GM11168 (cell line): ENCODE measurements around the gene ALG2.
"Not testable (repeated sequence)": the region's sequence is repeated elsewhere in the genome, so short reads cannot be mapped to it uniquely, and the experiment has no call there.

Experiments used
- in situ Hi-C: fragments of 300-500 bp; cut with MboI; formaldehyde crosslinking; loops from one replicate; pipeline ENCODE4 v1.12.0; 2022; ENCODE audit warnings: low sequenced_read_pairs; ENCODE audit not compliant: unreplicated experiment

The ALG2 gene

GRCh38 chr9:99238331-99238730 is 16.6 kb upstream of the ALG2 start:
- in situ Hi-C loops, result no loop called here

GRCh38 chr9:99237849-99238248 is 16.1 kb upstream of the ALG2 start:
- in situ Hi-C loops, result not testable (repeated sequence)

- in situ Hi-C loops, result no loop called here
These were observed 15.6 kb upstream of the ALG2 start for GRCh38 chr9:99237356-99237755.

- in situ Hi-C loops, result no loop called here
These were observed 14.3 kb upstream of the ALG2 start for GRCh38 chr9:99235926-99236634.

- in situ Hi-C loops, result no loop called here
These were observed 13.3 kb upstream of the ALG2 start for GRCh38 chr9:99235069-99235468.

- in situ Hi-C loops, result no loop called here
These were observed 12.9 kb upstream of the ALG2 start for GRCh38 chr9:99234618-99235017.

- in situ Hi-C loops, result no loop called here
These were observed 10.0 kb upstream of the ALG2 start for GRCh38 chr9:99231711-99232110.

- in situ Hi-C loops, result no loop called here
These were observed 8.5 kb upstream of the ALG2 start for GRCh38 chr9:99230206-99230605.

GRCh38 chr9:99226054-99226453 is 4.3 kb upstream of the ALG2 start:
- in situ Hi-C loops, result no loop called here

- in situ Hi-C loops, result no loop called here
These were observed 2.7 kb upstream of the ALG2 start for GRCh38 chr9:99224445-99224844.

GRCh38 chr9:99222416-99223270 is 901 bp upstream of the ALG2 start:
- in situ Hi-C loops, result no loop called here

- in situ Hi-C loops, result no loop called here
These were observed 499 bp downstream of the ALG2 start for GRCh38 chr9:99221266-99221620.

GRCh38 chr9:99220011-99220410 is 1.7 kb downstream of the ALG2 start:
- in situ Hi-C loops, result no loop called here

GRCh38 chr9:99216073-99216472 is 5.7 kb downstream of the ALG2 start:
- in situ Hi-C loops, result no loop called here

GRCh38 chr9:99213197-99213596 is 8.5 kb downstream of the ALG2 start:
- in situ Hi-C loops, result no loop called here

- in situ Hi-C loops, result no loop called here
These were observed 10.0 kb downstream of the ALG2 start for GRCh38 chr9:99211746-99212145.

- in situ Hi-C loops, result no loop called here
These were observed 11.2 kb downstream of the ALG2 start for GRCh38 chr9:99210572-99210971.

GRCh38 chr9:99201603-99202002 is 20.1 kb downstream of the ALG2 start:
- in situ Hi-C loops, result no loop called here

GRCh38 chr9:99199938-99200539 is 21.7 kb downstream of the ALG2 start:
- in situ Hi-C loops, result loop anchor here (25.0 kb wide), 1 partner anchor 812 kb away; no protein-coding TSS in a partner anchor

- in situ Hi-C loops, result loop anchor here (25.0 kb wide), 1 partner anchor 814 kb away; no protein-coding TSS in a partner anchor
These were observed 23.8 kb downstream of the ALG2 start for GRCh38 chr9:99197987-99198386.

GRCh38 chr9:99197124-99197630 is 24.6 kb downstream of the ALG2 start:
- in situ Hi-C loops, result loop anchor here (25.0 kb wide), 1 partner anchor 815 kb away; no protein-coding TSS in a partner anchor
